CD4-positive, alpha-beta T cell treated with Interleukin-4 for 4 hours (primary cell): ENCODE data around the gene RBM19.
"Not testable (repeated sequence)": the region's sequence is repeated elsewhere in the genome, so short reads cannot be mapped to it uniquely, and the experiment has no call there.

ENCODE experiments used
- DNase-seq: peaks from one replicate; pipeline ENCODE4 v3.0.0-alpha.2; 2020

RBM19 gene

GRCh38 chr12:113965951-113966797 lies at the start of gene RBM19:
Gene RBM19, minus strand, starts transcription at chr12:113966325. Its CDS starts 98 bp downstream, at chr12:113966227.
- peak; percentile 97 for DNase-seq

GRCh38 chr12:114015851-114016250 lies 49.7 kb upstream of the RBM19 start:
- no peak for DNase-seq

GRCh38 chr12:114013575-114014345 lies 47.6 kb upstream of the RBM19 start:
- no peak for DNase-seq

GRCh38 chr12:114012744-114013431 lies 46.8 kb upstream of the RBM19 start:
- DNase-seq: no peak

GRCh38 chr12:114011711-114012110 lies 45.6 kb upstream of the RBM19 start:
- DNase-seq: no peak

- DNase-seq: no peak
These were observed 40.6 kb upstream of the RBM19 start for GRCh38 chr12:114006482-114007425.

GRCh38 chr12:114004402-114004801 lies 38.3 kb upstream of the RBM19 start:
- no peak for DNase-seq

GRCh38 chr12:114003286-114003685 lies 37.2 kb upstream of the RBM19 start:
- DNase-seq: no peak

- no peak for DNase-seq
These were observed 35.6 kb upstream of the RBM19 start for GRCh38 chr12:114001511-114002340.

- DNase-seq: no peak
These were observed 34.7 kb upstream of the RBM19 start for GRCh38 chr12:114000861-114001260.

- not testable (repeated sequence) for DNase-seq
These were observed 34.1 kb upstream of the RBM19 start for GRCh38 chr12:114000261-114000660.

GRCh38 chr12:113997365-113997764 lies 31.2 kb upstream of the RBM19 start:
- DNase-seq: no peak

GRCh38 chr12:113996026-113996425 lies 29.9 kb upstream of the RBM19 start:
- DNase-seq: no peak

- DNase-seq: no peak
These were observed 27.9 kb upstream of the RBM19 start for GRCh38 chr12:113994051-113994450.

GRCh38 chr12:113992751-113993150 lies 26.6 kb upstream of the RBM19 start:
- DNase-seq: not testable (repeated sequence)

- DNase-seq: no peak
These were observed 25.3 kb upstream of the RBM19 start for GRCh38 chr12:113991224-113992044.

GRCh38 chr12:113990250-113991223 lies 24.4 kb upstream of the RBM19 start:
- DNase-seq: no peak

- DNase-seq: no peak
These were observed 22.9 kb upstream of the RBM19 start for GRCh38 chr12:113988976-113989375.

- DNase-seq: no peak
These were observed 21.9 kb upstream of the RBM19 start for GRCh38 chr12:113988064-113988451.
